B cell (primary cell): ENCODE data around the gene EBPL. TPM values are rescaled to one million over a fixed set of nuclear protein-coding genes. Genes with fewer than 3 reads are reported as not detected.

Experiments used
- ATAC-seq: fragments of 200-7000 bp; cut with Tn5 transposase; one replicate; pipeline ENCODE4 v1.10.0; 2021; ENCODE audit warnings: low read depth, mild to moderate bottlenecking, moderate number of reproducible peaks, moderate library complexity
- CTCF ChIA-PET: fragments of 350-600 bp; sonication (Branson Sonifier 250); formaldehyde crosslinking; loops from one replicate; lab custom pipeline; 2021; ENCODE audit warnings: antibody characterized with exemption, inconsistent platforms; lab: Charles Lee
- POLR2A ChIA-PET: fragments of 350-600 bp; sonication (Branson Sonifier 250); formaldehyde crosslinking; loops from one replicate; lab custom pipeline; 2021; ENCODE audit warnings: antibody characterized with exemption; lab: Charles Lee
- DNase-seq: peaks from one replicate; pipeline ENCODE4 v3.0.0; 2013
- H2AFZ ChIP-seq: 2 replicates; pipeline ENCODE4 v1.6.1; 2012; ENCODE audit warnings: mild to moderate bottlenecking, low read depth, low read length; ENCODE audit not compliant: insufficient read depth, poor library complexity, severe bottlenecking
- H3K27ac ChIP-seq, 2 donors: 1 replicate in 1 of 2; 2 replicates in 1 of 2; pipeline ENCODE4 v1.5.1; 2012 to 2013; ENCODE audit warnings: low read length in 2 of 2, mild to moderate bottlenecking in 2 of 2, moderate library complexity in 1 of 2
- H3K27me3 ChIP-seq, 4 experiments: fragments of 200-600 bp in 1 of 4; sonication (generic) in 1 of 4; replicated peaks in 1 of 4; 1 replicate in 2 of 4; 2 replicates in 2 of 4; pipeline versions ENCODE4 v1.6.1 to v1.7.0; 2013 to 2016; ENCODE audit warnings: low read length in 3 of 4, mild to moderate bottlenecking in 2 of 4, mixed read lengths in 1 of 4, moderate library complexity in 1 of 4; ENCODE audit not compliant: insufficient read depth in 4 of 4, control insufficient read depth in 3 of 4; ENCODE audit errors: control extremely low read depth in 1 of 4
- H3K36me3 ChIP-seq, 2 experiments: replicated peaks in 1 of 2; 1 replicate in 1 of 2; 2 replicates in 1 of 2; pipeline versions ENCODE4 v1.6.1 to v1.7.1; 2013; ENCODE audit warnings: low read length in 1 of 2; ENCODE audit not compliant: insufficient read depth in 2 of 2, control insufficient read depth in 1 of 2; ENCODE audit errors: control extremely low read depth in 1 of 2, extremely low read depth in 1 of 2
- H3K4me1 ChIP-seq, 2 donors: fragments of 200-600 bp in 1 of 2; sonication (generic) in 1 of 2; 1 replicate in 1 of 2; 2 replicates in 1 of 2; pipeline versions ENCODE4 v1.5.1 to v1.6.1; 2013 to 2017; ENCODE audit warnings: low read length in 2 of 2; ENCODE audit not compliant: control insufficient read depth in 2 of 2, insufficient read depth in 2 of 2
- H3K4me2 ChIP-seq: replicated peaks from 2 replicates; pipeline ENCODE3; 2012; ENCODE audit warnings: mild to moderate bottlenecking, low read depth, low read length; ENCODE audit not compliant: poor library complexity, severe bottlenecking
- H3K4me3 ChIP-seq, 5 experiments: fragments of 200-600 bp in 1 of 5; sonication (generic) in 1 of 5; 1 replicate in 3 of 5; 2 replicates in 2 of 5; pipeline versions ENCODE4 v1.5.1 to v1.7.0; 2011 to 2016; ENCODE audit warnings: low read length in 4 of 5, mild to moderate bottlenecking in 4 of 5, low read depth in 2 of 5, control low read depth in 1 of 5, moderate library complexity in 1 of 5; ENCODE audit not compliant: insufficient read depth in 1 of 5; ENCODE audit errors: control extremely low read depth in 1 of 5, extremely low read depth in 1 of 5
- H3K79me2 ChIP-seq: fragments of 200-600 bp; sonication (generic); one replicate; pipeline ENCODE4 v1.6.0; 2016; ENCODE audit warnings: low read length; ENCODE audit not compliant: control insufficient read depth, insufficient read depth
- H3K9ac ChIP-seq: fragments of 200-600 bp; sonication (generic); 2 replicates; pipeline ENCODE4 v1.6.1; 2017; ENCODE audit warnings: mild to moderate bottlenecking, low read length, moderate library complexity
- H3K9me3 ChIP-seq, 3 donors: one replicate each; pipeline versions ENCODE4 v1.6.1 to v1.7.1; 2013; ENCODE audit warnings: low read length in 2 of 3; ENCODE audit not compliant: control insufficient read depth in 2 of 3, insufficient read depth in 1 of 3; ENCODE audit errors: control extremely low read depth in 1 of 3
- H4K20me1 ChIP-seq: 2 replicates; pipeline ENCODE4 v1.6.0; 2012; ENCODE audit warnings: mild to moderate bottlenecking, low read length; ENCODE audit not compliant: insufficient read depth, control insufficient read depth, poor library complexity, severe bottlenecking
- H3K27ac Mint-ChIP-seq: one replicate; pipeline ENCODE4 v1.8.0; 2021; ENCODE audit warnings: mixed read lengths
- H3K27me3 Mint-ChIP-seq: one replicate; pipeline ENCODE4 v1.8.0; 2021; ENCODE audit warnings: mixed read lengths
- H3K4me1 Mint-ChIP-seq: one replicate; pipeline ENCODE4 v1.8.0; 2021; ENCODE audit warnings: mixed read lengths
- H3K4me3 Mint-ChIP-seq: one replicate; pipeline ENCODE4 v1.8.0; 2021; ENCODE audit warnings: mixed read lengths
- H3K9me3 Mint-ChIP-seq: one replicate; pipeline ENCODE4 v1.8.0; 2022; ENCODE audit warnings: mixed read lengths; ENCODE audit not compliant: insufficient read depth
- EZH2 ChIP-seq: IDR thresholded peaks from 2 replicates; pipeline ENCODE4 v1.6.1; 2012; ENCODE audit warnings: borderline replicate concordance, low read depth, mild to moderate bottlenecking, moderate library complexity, low read length; ENCODE audit not compliant: insufficient read depth, poor library complexity, severe bottlenecking
- WGBS: methylation state at CpG from one replicate; pipeline ENCODE4 v1.1.5; 2013; ENCODE audit warnings: missing lambda C conversion rate; ENCODE audit not compliant: insufficient coverage; 5-methylcytosine and 5-hydroxymethylcytosine counted together
- intact Hi-C: fragments of 100-400 bp; cut with micrococcal nuclease; formaldehyde crosslinking; loops from one replicate; pipeline ENCODE4 v1.10.0; 2022
- polyA plus RNA-seq: library from polyadenylated mRNA; depleted of rRNA; stranded (reverse); fragments of >200 nt; gene quantifications from 2 replicates; pipeline ENCODE4 v1.2.3, GENCODE V29; 2012
- total RNA-seq, 2 donors: library from RNA; stranded (reverse); fragments of 120-200 nt in 1 of 2; gene quantifications; 1 replicate in 1 of 2; 2 replicates in 1 of 2; pipeline versions ENCODE4 v1.2.3 to v1.2.4, GENCODE V29; 2013 to 2022
- TF ChIP-seq, protein P1 (sequence below): fragments of 200-600 bp; IDR thresholded peaks from one replicate; pipeline ENCODE4 v1.8.0; 2022; ENCODE audit warnings: antibody characterized with exemption, mild to moderate bottlenecking

The EBPL gene
- total and polyA plus RNA-seq, 2 donors (not counting 1 experiment from before 2014, with no cell fraction given) = 16.0 to 20.1 TPM

DNA sequence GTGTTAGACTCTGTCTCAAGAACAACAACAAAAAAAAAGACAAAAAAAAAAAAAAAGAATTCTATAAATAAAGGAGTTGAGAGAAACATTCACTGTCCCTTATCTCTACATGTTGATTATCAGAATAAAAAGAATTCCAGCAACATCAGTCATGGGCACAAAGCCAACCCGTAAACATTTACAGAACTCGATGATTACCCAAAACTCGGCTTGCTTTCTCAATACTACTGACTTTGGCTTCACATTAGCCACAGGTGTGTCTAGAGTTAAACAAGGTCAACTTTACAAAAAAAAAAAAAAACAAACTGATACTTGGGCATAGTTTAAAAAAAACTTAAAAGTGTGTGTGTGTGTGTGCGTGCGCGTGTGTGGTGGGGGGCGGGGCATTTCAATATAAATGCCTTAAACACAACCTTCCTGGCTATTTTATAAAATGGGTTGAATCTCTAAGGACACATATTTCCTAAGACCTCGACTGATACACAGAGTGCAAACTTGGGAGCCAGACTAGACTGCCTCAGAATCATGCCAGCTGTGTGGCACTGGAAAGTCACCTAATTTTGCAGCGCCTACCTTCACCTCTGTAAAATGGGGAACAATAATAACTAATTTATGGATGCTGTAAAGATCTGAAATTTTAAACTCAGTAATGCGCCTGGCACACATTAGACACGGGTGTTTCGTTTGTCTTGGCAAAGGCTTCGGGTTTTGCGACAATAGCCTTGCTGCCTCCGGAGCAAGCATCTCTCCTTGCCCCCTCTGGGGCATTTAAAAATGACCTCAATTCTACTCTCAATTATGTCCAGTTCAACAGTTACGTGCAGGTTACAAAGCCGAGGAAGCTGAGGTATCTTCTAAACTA lies 922 bp downstream of the EBPL start:
- H3K27ac ChIP-seq = no peak overlapping the region
- peak overlapping the region; percentile 42 for H3K27ac Mint-ChIP-seq
- ATAC-seq = no peak
- peak; percentile 40 for DNase-seq
- ChIA-PET CTCF (interaction anchor here (0.6 to 1.1 kb wide), 4 partner anchors 8 to 812 kb away, joined by 3 to 7 read pairs (median 4); partner anchors contain the start of gene KPNA3), POLR2A (interaction anchor here (0.7 to 1.2 kb wide), 4 partner anchors 16 to 103 kb away, joined by 4 to 12 read pairs (median 6); no protein-coding TSS in a partner anchor)
- intact Hi-C loops = loop anchor here (1.0 to 5.0 kb wide), 3 partner anchors 48 to 105 kb away; partner anchors contain the start of genes ARL11 and RCBTB1
- no peaks in the 10 kb centered on the region for H3K27me3 Mint-ChIP-seq
- TF ChIP-seq, protein P1, sequence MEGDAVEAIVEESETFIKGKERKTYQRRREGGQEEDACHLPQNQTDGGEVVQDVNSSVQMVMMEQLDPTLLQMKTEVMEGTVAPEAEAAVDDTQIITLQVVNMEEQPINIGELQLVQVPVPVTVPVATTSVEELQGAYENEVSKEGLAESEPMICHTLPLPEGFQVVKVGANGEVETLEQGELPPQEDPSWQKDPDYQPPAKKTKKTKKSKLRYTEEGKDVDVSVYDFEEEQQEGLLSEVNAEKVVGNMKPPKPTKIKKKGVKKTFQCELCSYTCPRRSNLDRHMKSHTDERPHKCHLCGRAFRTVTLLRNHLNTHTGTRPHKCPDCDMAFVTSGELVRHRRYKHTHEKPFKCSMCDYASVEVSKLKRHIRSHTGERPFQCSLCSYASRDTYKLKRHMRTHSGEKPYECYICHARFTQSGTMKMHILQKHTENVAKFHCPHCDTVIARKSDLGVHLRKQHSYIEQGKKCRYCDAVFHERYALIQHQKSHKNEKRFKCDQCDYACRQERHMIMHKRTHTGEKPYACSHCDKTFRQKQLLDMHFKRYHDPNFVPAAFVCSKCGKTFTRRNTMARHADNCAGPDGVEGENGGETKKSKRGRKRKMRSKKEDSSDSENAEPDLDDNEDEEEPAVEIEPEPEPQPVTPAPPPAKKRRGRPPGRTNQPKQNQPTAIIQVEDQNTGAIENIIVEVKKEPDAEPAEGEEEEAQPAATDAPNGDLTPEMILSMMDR = no peak
- H3K27me3 ChIP-seq = no peaks in the 10 kb centered on the region
- H3K4me3 Mint-ChIP-seq = peak overlapping the region; percentile 88
- peak overlapping the region; percentile 90 for H3K9ac ChIP-seq
- peaks cover 4% of the 10 kb centered on the region for H3K79me2 ChIP-seq
- H3K4me1 ChIP-seq = peaks cover 9 to 13% of the 10 kb centered on the region in 2 donors
- peaks cover 0 to 4% of the 10 kb centered on the region in 2 experiments for H3K36me3 ChIP-seq
- peak overlapping the region; percentile 97 for H2AFZ ChIP-seq
- no peaks in the 10 kb centered on the region for H4K20me1 ChIP-seq
- H3K4me3 ChIP-seq = peak overlapping the region; percentile 56 to 82 (median 78)
- no peaks in the 10 kb centered on the region for H3K9me3 Mint-ChIP-seq
- H3K9me3 ChIP-seq = no peaks in the 10 kb centered on the region
- WGBS = 0% methylated on average over 3 of the region's 17 CpGs
- peak overlapping the region; percentile 82 for H3K4me2 ChIP-seq
- peaks cover 26% of the 10 kb centered on the region for H3K4me1 Mint-ChIP-seq

DNA sequence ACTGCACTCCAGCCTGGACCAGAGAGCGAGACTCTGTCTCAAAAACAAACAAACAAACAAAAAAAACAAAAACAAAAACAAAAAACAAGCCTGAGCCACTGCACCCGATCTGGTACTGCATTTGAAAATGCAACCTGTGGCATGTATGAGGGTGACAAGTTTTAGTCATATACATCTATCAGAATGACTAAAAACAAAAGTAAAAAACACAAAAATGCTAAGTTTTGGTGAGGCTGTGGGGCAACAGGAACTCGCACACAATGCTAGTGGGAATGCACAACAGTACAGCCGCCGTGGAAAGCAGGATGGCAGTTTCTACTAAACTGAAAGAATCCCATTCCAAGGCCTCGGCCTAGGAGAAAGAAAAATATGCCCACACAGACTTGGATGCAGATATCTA lies 7.8 kb downstream of the EBPL start:
- Histone ChIP-seq H3K36me3 (peaks cover 0 to 4% of the 10 kb centered on the region in 2 experiments), H3K4me1 (no peaks in the 10 kb centered on the region), H3K9me3 (no peaks in the 10 kb centered on the region), H3K27me3 (no peaks in the 10 kb centered on the region), H3K79me2 (peaks cover 4% of the 10 kb centered on the region), H4K20me1 (no peaks in the 10 kb centered on the region), H3K4me3 (no peak overlapping the region), H2AFZ (no peak overlapping the region), H3K27ac (no peak overlapping the region), H3K4me2 (no peak overlapping the region), H3K9ac (no peak overlapping the region)
- ChIA-PET CTCF (no interaction called here), POLR2A (no interaction called here)
- H3K9me3 Mint-ChIP-seq = no peaks in the 10 kb centered on the region
- ATAC-seq (no peak), DNase-seq (no peak)
- no peaks in the 10 kb centered on the region for H3K27me3 Mint-ChIP-seq
- TF ChIP-seq EZH2 = no peak
- TF ChIP-seq, protein P1 = no peak
- 89% methylated on average over 3 of the region's 6 CpGs for WGBS
- no peak overlapping the region for H3K27ac Mint-ChIP-seq
- peaks cover 8% of the 10 kb centered on the region for H3K4me1 Mint-ChIP-seq
- intact Hi-C loops = no loop called here
- H3K4me3 Mint-ChIP-seq = no peak overlapping the region
